Measurements from ENCODE around the gene FMN1. TPM values are rescaled to one million over a fixed set of nuclear protein-coding genes. Genes with fewer than 3 reads are reported as not detected.

Gene FMN1
- total RNA-seq, 1 experiment from 2014 or later: 4.5 TPM

GRCh38 chr15:33148129-33148751, 46.3 kb downstream of the FMN1 start:
- Mint-ChIP-seq H3K27me3 (ENCODE audit: low read depth) (no peaks in the 10 kb centered on the region; the same call in 1 of the 2 replicates), H3K36me3 (peaks cover 6% of the 10 kb centered on the region), H3K27ac (no peak overlapping the region), H3K9me3 (peaks cover 7% of the 10 kb centered on the region), H3K4me3 (no peak overlapping the region), H3K4me1 (peaks cover 50% of the 10 kb centered on the region)
- DNase-seq (ENCODE audit: low spot score) (no peak), ATAC-seq (peak; percentile 56)
- POLR2A ChIA-PET: no interaction called here
- TF ChIP-seq ATF3 (CRISPR knock-in tag; conservative IDR thresholded peaks at IDR 0.05) (no peak), ELF4 (CRISPR knock-in tag; IDR thresholded peaks at IDR 0.05; ENCODE audit: low read depth) (no peak), ZMAT4 (CRISPR knock-in tag; IDR thresholded peaks at IDR 0.05) (no peak), SMAD3 (CRISPR knock-in tag; IDR thresholded peaks at IDR 0.05; ENCODE audit: borderline replicate concordance) (no peak), CREB1 (CRISPR knock-in tag; IDR thresholded peaks at IDR 0.05) (no peak), ZNF121 (CRISPR knock-in tag; IDR thresholded peaks at IDR 0.05) (no peak), ATF1 (CRISPR knock-in tag; IDR thresholded peaks at IDR 0.05) (no peak), AFF4 (CRISPR knock-in tag; IDR thresholded peaks at IDR 0.05; ENCODE audit: borderline replicate concordance) (no peak), SMAD4 (CRISPR knock-in tag; IDR thresholded peaks at IDR 0.05) (no peak), JAZF1 (CRISPR knock-in tag; IDR thresholded peaks at IDR 0.05) (no peak), KAT7 (CRISPR knock-in tag; IDR thresholded peaks at IDR 0.05; ENCODE audit: borderline replicate concordance) (no peak)
- CTCF ChIA-PET: no interaction called here

- ATAC-seq (no peak), DNase-seq (ENCODE audit: low spot score) (no peak)
- H3K4me3 Mint-ChIP-seq: no peak overlapping the region
- peaks cover 7% of the 10 kb centered on the region for H3K9me3 Mint-ChIP-seq
- no peak for TF ChIP-seq FOXK1 (CRISPR knock-in tag; IDR thresholded peaks at IDR 0.05)
- TF ChIP-seq PRRX2 (CRISPR knock-in tag; IDR thresholded peaks at IDR 0.05): no peak
- no peak for TF ChIP-seq ATF1 (CRISPR knock-in tag; IDR thresholded peaks at IDR 0.05)
- no peak for TF ChIP-seq GRHL2 (CRISPR knock-in tag; IDR thresholded peaks at IDR 0.05; ENCODE audit: insufficient replicate concordance, severe bottlenecking)
- TF ChIP-seq ZNF512 (CRISPR knock-in tag; IDR thresholded peaks at IDR 0.05; ENCODE audit: borderline replicate concordance): no peak
- TF ChIP-seq EMX1 (CRISPR knock-in tag; IDR thresholded peaks at IDR 0.05): no peak
- no peak for TF ChIP-seq ZNF281 (CRISPR knock-in tag; IDR thresholded peaks at IDR 0.05)
- no peak for TF ChIP-seq NFATC4 (CRISPR knock-in tag; IDR thresholded peaks at IDR 0.05)
- TF ChIP-seq CBFB (CRISPR knock-in tag; IDR thresholded peaks at IDR 0.05; ENCODE audit: low read depth): no peak
- TF ChIP-seq MYBL2 (CRISPR knock-in tag; IDR thresholded peaks at IDR 0.05): no peak
- TF ChIP-seq ETV6 (CRISPR knock-in tag; IDR thresholded peaks at IDR 0.05): no peak
- TF ChIP-seq HMGXB4 (CRISPR knock-in tag; IDR thresholded peaks at IDR 0.05): no peak
- POLR2A ChIA-PET: no interaction called here
- peak overlapping the region; percentile 12 for H3K27ac Mint-ChIP-seq
- H3K4me1 Mint-ChIP-seq: peaks cover 33% of the 10 kb centered on the region
- CTCF ChIA-PET: interaction anchor here (1.3 kb wide), 1 partner anchor 124 kb away, joined by 3 read pairs; no protein-coding TSS in a partner anchor
- H3K27me3 Mint-ChIP-seq (ENCODE audit: low read depth): no peaks in the 10 kb centered on the region; the same call in 1 of the 2 replicates
- peaks cover 6% of the 10 kb centered on the region for H3K36me3 Mint-ChIP-seq
Measured at GRCh38 chr15:33146051-33146450, 48.5 kb downstream of the FMN1 start.
